Dermis lymphatic vessel endothelial cell (primary cell): ENCODE measurements around the gene SHISA8. TPM values are rescaled to one million over a fixed set of nuclear protein-coding genes. Genes with fewer than 3 reads are reported as not detected.

ENCODE experiments used
- total RNA-seq: library from RNA; depleted of rRNA; stranded (reverse); fragments of >200 nt; gene quantifications from 2 replicates; pipeline ENCODE4 v1.2.1, GENCODE V29; 2014

Gene SHISA8
- total RNA-seq: not detected in 2 replicates

GRCh38 chr22:41915035-41915785 lies at the start of gene SHISA8:
Gene SHISA8 (minus strand): TSS chr22:41915074. CDS start chr22:41914667, 407 bp downstream.

GRCh38 chr22:41951898-41952474 lies 37.1 kb upstream of the SHISA8 start, which contains the start of gene SMIM45:
Gene SMIM45 (plus strand): TSS chr22:41952150.

GRCh38 chr22:41946629-41947423 lies 32.0 kb upstream of the SHISA8 start, which contains the start of gene CENPM:
Gene CENPM (minus strand): TSS chr22:41947152. CDS start chr22:41947076, 76 bp downstream.

Other genes with a start within 250 kb of the SHISA8 start
- 76.0 and 79.2 TPM in 2 replicates for gene SNU13, start 226.2 kb downstream of the SHISA8 start, total RNA-seq
- gene MEI1, start 215.6 kb downstream of the SHISA8 start, total RNA-seq: 0.98 and 3.5 TPM in 2 replicates
- 2.4 and 4.7 TPM in 2 replicates for gene CCDC134, start 114.4 kb downstream of the SHISA8 start, total RNA-seq
- gene SREBF2, start 82.0 kb downstream of the SHISA8 start, total RNA-seq: 31.3 and 42.9 TPM in 2 replicates
- gene TNFRSF13C, start 11.7 kb upstream of the SHISA8 start, total RNA-seq: under 0.01 and 0.09 TPM in 2 replicates
- 5.3 and 5.6 TPM in 2 replicates for gene CENPM, start 32.1 kb upstream of the SHISA8 start, total RNA-seq
- gene SEPTIN3, start 54.4 kb upstream of the SHISA8 start, total RNA-seq: 0.09 and 0.11 TPM in 2 replicates
- gene WBP2NL, start 83.7 kb upstream of the SHISA8 start, total RNA-seq: 0.11 TPM in 1 of 2 replicates, not detected in the other
- 12.7 and 16.5 TPM in 2 replicates for gene NAGA, start 155.7 kb upstream of the SHISA8 start, total RNA-seq
- 23.1 and 26.2 TPM in 2 replicates for gene PHETA2, start 159.2 kb upstream of the SHISA8 start, total RNA-seq
- gene SMDT1, start 164.6 kb upstream of the SHISA8 start, total RNA-seq: 8.5 and 14.0 TPM in 2 replicates
- 57.3 and 59.2 TPM in 2 replicates for gene NDUFA6, start 175.7 kb upstream of the SHISA8 start, total RNA-seq
- gene CYP2D6, start 215.7 kb upstream of the SHISA8 start, total RNA-seq: 0.11 and 0.17 TPM in 2 replicates